Natural killer cell (primary cell): ENCODE data around the gene VWA5B2. TPM values are rescaled to one million over a fixed set of nuclear protein-coding genes. Genes with fewer than 3 reads are reported as not detected.

Experiments used
- ATAC-seq, 3 donors: fragments of 150-1000 bp in 2 of 3; fragments of 200-7000 bp in 1 of 3; cut with Tn5 transposase; 1 replicate in 1 of 3; 2 replicates in 2 of 3; pipeline ENCODE4 v1.10.0; 2021; ENCODE audit warnings: mild to moderate bottlenecking in 2 of 3, moderate library complexity in 2 of 3
- DNase-seq, 2 donors: peaks; one replicate each; pipeline versions ENCODE4 v3.0.0 to v3.0.0-alpha.2; 2013 to 2021; ENCODE audit warnings: mixed read lengths in 1 of 2
- H3K27ac ChIP-seq: one replicate; pipeline ENCODE4 v1.5.1; 2013; ENCODE audit warnings: mild to moderate bottlenecking, low read length
- H3K27me3 ChIP-seq: one replicate; pipeline ENCODE4 v1.6.1; 2013; ENCODE audit warnings: low read length; ENCODE audit not compliant: control insufficient read depth, insufficient read depth
- H3K36me3 ChIP-seq: one replicate; pipeline ENCODE4 v1.6.1; 2013; ENCODE audit warnings: low read length; ENCODE audit not compliant: control insufficient read depth, insufficient read depth
- H3K4me1 ChIP-seq: one replicate; pipeline ENCODE4 v1.6.1; 2013; ENCODE audit warnings: low read length; ENCODE audit not compliant: control insufficient read depth, insufficient read depth
- H3K4me3 ChIP-seq: one replicate; pipeline ENCODE4 v1.5.1; 2013; ENCODE audit warnings: low read length
- H3K9me3 ChIP-seq: one replicate; pipeline ENCODE4 v1.6.1; 2013; ENCODE audit warnings: low read length; ENCODE audit not compliant: control insufficient read depth, insufficient read depth
- H3K27ac Mint-ChIP-seq, 2 donors: one replicate each; pipeline ENCODE4 v1.8.0; 2022; ENCODE audit warnings: mild to moderate bottlenecking in 2 of 2, mixed read lengths in 2 of 2, moderate library complexity in 1 of 2
- H3K27me3 Mint-ChIP-seq, 2 donors: one replicate each; pipeline ENCODE4 v1.8.0; 2022; ENCODE audit warnings: low read depth in 2 of 2, mixed read lengths in 2 of 2
- H3K36me3 Mint-ChIP-seq: one replicate; pipeline ENCODE4 v1.8.0; 2022; ENCODE audit warnings: mixed read lengths
- H3K4me1 Mint-ChIP-seq, 2 donors: one replicate each; pipeline ENCODE4 v1.8.0; 2022; ENCODE audit warnings: mixed read lengths in 2 of 2
- H3K4me3 Mint-ChIP-seq: one replicate; pipeline ENCODE4 v1.8.0; 2022; ENCODE audit warnings: mild to moderate bottlenecking, moderate library complexity, mixed read lengths
- H3K9me3 Mint-ChIP-seq, 2 donors: one replicate each; pipeline ENCODE4 v1.8.0; 2022; ENCODE audit warnings: mixed read lengths in 2 of 2
- CTCF ChIP-seq: fragments of 200-600 bp; IDR thresholded peaks from one replicate; pipeline ENCODE4 v1.8.0; 2022; ENCODE audit warnings: antibody characterized with exemption
- WGBS: methylation state at CpG from one replicate; pipeline ENCODE4 v1.1.7; 2013; ENCODE audit warnings: missing lambda C conversion rate; ENCODE audit not compliant: insufficient coverage; 5-methylcytosine and 5-hydroxymethylcytosine counted together
- intact Hi-C: fragments of 100-400 bp; cut with micrococcal nuclease; formaldehyde crosslinking; loops from one replicate; pipeline ENCODE4 v1.14.2; 2022
- total RNA-seq, 4 donors: library from RNA; stranded (reverse); fragments of 120-200 nt in 1 of 4; gene quantifications; one replicate each; pipeline versions ENCODE4 v1.2.3 to v1.2.4, GENCODE V29; 2013 to 2022

VWA5B2 gene
- total RNA-seq, 3 donors from 2014 or later (not counting 1 experiment from before 2014, with no cell fraction given): 0.14 to 0.23 TPM; not detected in 1

- no peaks in the 10 kb centered on the region for H3K36me3 ChIP-seq
- H3K9me3 ChIP-seq: no peaks in the 10 kb centered on the region
- peaks cover 0 to 10% of the 10 kb centered on the region in 2 donors for H3K27me3 Mint-ChIP-seq
- intact Hi-C loops: no loop called here
- TF ChIP-seq CTCF: no peak
- WGBS: 96% methylated on average over 21 of the region's 23 CpGs
- peaks cover 13 to 21% of the 10 kb centered on the region in 2 donors for H3K4me1 Mint-ChIP-seq
- H3K9me3 Mint-ChIP-seq: no peaks in the 10 kb centered on the region
- H3K27ac ChIP-seq: no peak overlapping the region
- ATAC-seq (no peak), DNase-seq (no peak)
- no peak overlapping the region for H3K4me3 Mint-ChIP-seq
- peaks cover 3% of the 10 kb centered on the region for H3K27me3 ChIP-seq
- H3K36me3 Mint-ChIP-seq: no peaks in the 10 kb centered on the region
- H3K4me1 ChIP-seq: peaks cover 20% of the 10 kb centered on the region
- H3K4me3 ChIP-seq: no peak overlapping the region
- H3K27ac Mint-ChIP-seq: no peak overlapping the region
Measured at GRCh38 chr3:184257083-184257915, 27.9 kb downstream of the VWA5B2 start.

GRCh38 chr3:184258926-184259325, 29.5 kb downstream of the VWA5B2 start:
- Histone ChIP-seq H3K27me3 (peaks cover 12% of the 10 kb centered on the region), H3K4me1 (peaks cover 29% of the 10 kb centered on the region), H3K27ac (no peak overlapping the region), H3K9me3 (no peaks in the 10 kb centered on the region), H3K36me3 (no peaks in the 10 kb centered on the region), H3K4me3 (no peak overlapping the region)
- Mint-ChIP-seq H3K9me3 (no peaks in the 10 kb centered on the region), H3K27ac (no peak overlapping the region), H3K36me3 (no peaks in the 10 kb centered on the region), H3K4me3 (peak overlapping the region; percentile 78), H3K4me1 (peaks cover 18 to 28% of the 10 kb centered on the region in 2 donors), H3K27me3 (peaks cover 0 to 13% of the 10 kb centered on the region in 2 donors)
- intact Hi-C loops: no loop called here
- DNase-seq (no peak), ATAC-seq (no peak)
- no peak for TF ChIP-seq CTCF
- 98% methylated on average over 5 of the region's 5 CpGs for WGBS

- TF ChIP-seq CTCF: no peak
- intact Hi-C loops: no loop called here
- H3K4me3 ChIP-seq: no peak overlapping the region
- no peak overlapping the region for H3K27ac Mint-ChIP-seq
- peaks cover 18 to 28% of the 10 kb centered on the region in 2 donors for H3K4me1 Mint-ChIP-seq
- H3K36me3 ChIP-seq: no peaks in the 10 kb centered on the region
- H3K27me3 ChIP-seq: peaks cover 13% of the 10 kb centered on the region
- peaks cover 0 to 13% of the 10 kb centered on the region in 2 donors for H3K27me3 Mint-ChIP-seq
- WGBS: 30% methylated on average over 28 of the region's 28 CpGs
- no peaks in the 10 kb centered on the region for H3K9me3 Mint-ChIP-seq
- H3K36me3 Mint-ChIP-seq: no peaks in the 10 kb centered on the region
- peaks cover 29% of the 10 kb centered on the region for H3K4me1 ChIP-seq
- DNase-seq: no peak
- H3K9me3 ChIP-seq: no peaks in the 10 kb centered on the region
- no peak for ATAC-seq
- H3K27ac ChIP-seq: no peak overlapping the region
- peak overlapping the region; percentile 78 for H3K4me3 Mint-ChIP-seq
Measured at GRCh38 chr3:184259396-184259877, 30.1 kb downstream of the VWA5B2 start.
